Breast epithelium (tissue), 3 donors: ENCODE data around the gene TRAPPC6A.

Experiments used
- POLR2A ChIP-seq: fragments of 450-650 bp; IDR thresholded peaks from one replicate; pipeline ENCODE4 v1.6.1; 2016; ENCODE audit warnings: antibody characterized with exemption, mild to moderate bottlenecking, moderate library complexity
- POLR2AphosphoS5 ChIP-seq, 3 donors: sonication (generic); formaldehyde crosslinking; IDR thresholded peaks; one replicate each; pipeline ENCODE4 v1.6.1; 2017; ENCODE audit warnings: antibody characterized with exemption in 3 of 3
- TF ChIP-seq, protein P1 (sequence below), 3 donors: fragments of 450-650 bp; IDR thresholded peaks; one replicate each; pipeline ENCODE4 v1.5.1; 2016 to 2017; ENCODE audit warnings: antibody characterized with exemption in 3 of 3, mild to moderate bottlenecking in 3 of 3, moderate library complexity in 3 of 3

DNA sequence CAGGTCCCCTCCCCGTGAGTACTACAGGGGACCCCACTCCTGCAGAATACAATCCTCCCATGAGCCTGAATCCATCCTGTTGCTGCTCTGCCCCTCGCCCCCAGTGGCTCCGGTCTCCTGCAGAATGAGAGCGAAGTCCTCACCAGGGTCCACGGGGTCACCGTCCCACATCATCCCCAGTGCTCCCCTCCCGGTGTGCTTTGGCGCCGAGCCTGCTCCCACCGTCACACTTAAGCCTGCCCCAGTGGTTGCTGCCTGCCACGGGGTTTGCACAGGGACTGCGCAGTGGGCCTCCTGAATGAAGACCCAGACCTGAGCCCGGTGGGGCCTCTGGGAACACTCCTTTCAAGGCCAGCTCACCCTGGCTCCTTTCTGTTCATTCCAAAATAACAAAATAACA, 47.8 kb downstream of the TRAPPC6A start:
- TF ChIP-seq POLR2AphosphoS5 (IDR thresholded peaks at IDR 0.05) (no peak), POLR2A (no peak)
- TF ChIP-seq, protein P1, sequence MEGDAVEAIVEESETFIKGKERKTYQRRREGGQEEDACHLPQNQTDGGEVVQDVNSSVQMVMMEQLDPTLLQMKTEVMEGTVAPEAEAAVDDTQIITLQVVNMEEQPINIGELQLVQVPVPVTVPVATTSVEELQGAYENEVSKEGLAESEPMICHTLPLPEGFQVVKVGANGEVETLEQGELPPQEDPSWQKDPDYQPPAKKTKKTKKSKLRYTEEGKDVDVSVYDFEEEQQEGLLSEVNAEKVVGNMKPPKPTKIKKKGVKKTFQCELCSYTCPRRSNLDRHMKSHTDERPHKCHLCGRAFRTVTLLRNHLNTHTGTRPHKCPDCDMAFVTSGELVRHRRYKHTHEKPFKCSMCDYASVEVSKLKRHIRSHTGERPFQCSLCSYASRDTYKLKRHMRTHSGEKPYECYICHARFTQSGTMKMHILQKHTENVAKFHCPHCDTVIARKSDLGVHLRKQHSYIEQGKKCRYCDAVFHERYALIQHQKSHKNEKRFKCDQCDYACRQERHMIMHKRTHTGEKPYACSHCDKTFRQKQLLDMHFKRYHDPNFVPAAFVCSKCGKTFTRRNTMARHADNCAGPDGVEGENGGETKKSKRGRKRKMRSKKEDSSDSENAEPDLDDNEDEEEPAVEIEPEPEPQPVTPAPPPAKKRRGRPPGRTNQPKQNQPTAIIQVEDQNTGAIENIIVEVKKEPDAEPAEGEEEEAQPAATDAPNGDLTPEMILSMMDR (IDR thresholded peaks at IDR 0.05): no peak
